Activated T-cell treated with anti-CD3 and anti-CD28 coated beads, Interleukin-2, amount 50 U/mL, for 24 hours (primary cell): ENCODE results near the gene AGR3.

ENCODE experiments used
- DNase-seq: peaks from one replicate; pipeline ENCODE4 v3.0.0-alpha.2; 2020
- H3K27ac Mint-ChIP-seq: 2 replicates; pipeline ENCODE4 v1.8.0; 2020; ENCODE audit warnings: mild to moderate bottlenecking, mixed read lengths
- H3K27me3 Mint-ChIP-seq: 2 replicates; pipeline ENCODE4 v1.8.0; 2020; ENCODE audit warnings: mixed read lengths
- H3K36me3 Mint-ChIP-seq: 2 replicates; pipeline ENCODE4 v1.8.0; 2020; ENCODE audit warnings: low read depth, mixed read lengths
- H3K4me1 Mint-ChIP-seq: 2 replicates; pipeline ENCODE4 v1.8.0; 2020; ENCODE audit warnings: low read depth, mixed read lengths
- H3K4me3 Mint-ChIP-seq: 2 replicates; pipeline ENCODE4 v1.8.0; 2020; ENCODE audit warnings: mild to moderate bottlenecking, moderate library complexity, mixed read lengths
- H3K9me3 Mint-ChIP-seq: 2 replicates; pipeline ENCODE4 v1.8.0; 2020; ENCODE audit warnings: mixed read lengths

The AGR3 gene

DNA sequence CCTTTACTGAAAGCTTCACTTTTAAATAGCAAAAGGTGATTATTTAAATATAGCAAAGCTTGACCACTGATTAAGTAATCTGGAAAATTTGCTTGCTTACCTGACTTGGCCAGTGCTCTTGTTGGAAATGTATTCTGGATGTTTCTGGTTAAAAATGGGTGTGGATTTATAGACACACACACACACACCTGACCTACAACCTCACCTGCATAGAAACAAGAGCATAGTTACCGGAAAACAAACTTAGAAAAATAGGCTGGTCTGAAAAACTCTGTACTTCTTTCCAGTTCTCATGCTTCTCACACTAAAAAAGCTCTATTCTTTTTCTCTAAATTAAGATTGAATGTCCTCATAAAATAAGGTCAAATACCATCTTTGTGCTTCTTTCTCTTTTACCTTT lies at the start of gene AGR3:
Gene AGR3, minus strand, starts transcription at position 140 of the 400 bp plus-strand sequence. CDS start 3,365 bp downstream, outside the sequence.
- H3K36me3 Mint-ChIP-seq, result no peaks in the 10 kb centered on the region
- H3K4me1 Mint-ChIP-seq, result no peaks in the 10 kb centered on the region
- no peak within 1 kb of the TSS for H3K4me3 Mint-ChIP-seq
- no peak within 1 kb of the TSS for H3K27ac Mint-ChIP-seq
- H3K27me3 Mint-ChIP-seq, result peaks cover 3% of the 10 kb centered on the region
- DNase-seq, result no peak
- no peaks in the 10 kb centered on the region for H3K9me3 Mint-ChIP-seq

DNA sequence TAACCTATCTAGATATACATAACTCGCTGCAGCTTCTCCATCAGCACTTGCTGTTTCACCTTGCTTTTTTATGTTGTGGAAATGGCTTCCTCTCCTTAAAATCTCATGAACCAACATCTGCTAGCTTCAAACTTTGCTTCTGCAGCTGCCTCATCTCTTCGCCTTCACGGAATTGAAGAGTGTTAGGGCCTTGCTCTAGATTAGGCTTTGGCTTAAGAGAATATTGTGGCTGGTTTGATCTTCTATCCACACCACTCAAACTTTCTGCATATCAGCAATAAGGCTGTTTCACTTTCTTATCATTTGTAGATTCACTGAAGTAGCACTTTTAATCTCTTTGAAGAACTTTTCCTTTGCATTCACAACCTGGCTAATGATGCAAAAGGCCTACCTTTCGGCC lies 49.2 kb upstream of the AGR3 start:
- DNase-seq, result no peak
- Mint-ChIP-seq H3K27ac (no peak overlapping the region), H3K36me3 (no peaks in the 10 kb centered on the region), H3K4me1 (peaks cover 53% of the 10 kb centered on the region), H3K27me3 (peaks cover 4% of the 10 kb centered on the region), H3K4me3 (no peak overlapping the region), H3K9me3 (no peaks in the 10 kb centered on the region)

DNA sequence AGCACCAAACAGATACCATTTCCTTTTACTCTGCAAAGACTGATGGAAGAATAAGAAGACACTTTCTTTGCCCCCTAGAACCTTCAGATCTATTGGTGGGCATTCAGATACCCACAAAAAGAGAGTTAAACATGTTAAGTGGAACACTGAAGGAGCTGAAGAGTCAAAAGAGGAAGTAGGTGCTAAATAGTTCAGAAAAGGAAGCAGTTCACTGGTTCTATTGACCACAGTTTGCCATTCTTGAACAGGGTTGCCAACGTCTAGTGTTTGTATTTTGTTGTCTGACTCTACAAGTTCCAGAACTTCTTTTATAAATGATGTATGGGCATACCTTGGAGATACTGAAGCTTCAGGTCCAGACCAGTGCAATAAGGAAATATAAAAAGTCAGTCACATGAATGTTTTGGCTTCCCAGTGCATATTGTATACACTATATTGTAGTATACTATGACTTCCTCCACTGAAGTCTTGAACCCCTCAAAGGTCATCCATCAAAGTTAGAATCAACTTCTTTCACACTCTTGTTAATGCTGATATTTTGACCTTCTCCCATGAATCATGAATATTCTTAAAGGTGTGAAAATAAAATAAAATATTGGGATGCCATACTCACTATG lies 47.5 kb upstream of the AGR3 start:
- H3K4me3 Mint-ChIP-seq, result no peak overlapping the region
- H3K27ac Mint-ChIP-seq, result no peak overlapping the region
- no peak for DNase-seq
- H3K4me1 Mint-ChIP-seq, result peaks cover 41% of the 10 kb centered on the region
- peaks cover 4% of the 10 kb centered on the region for H3K27me3 Mint-ChIP-seq
- H3K9me3 Mint-ChIP-seq, result no peaks in the 10 kb centered on the region
- no peaks in the 10 kb centered on the region for H3K36me3 Mint-ChIP-seq

DNA sequence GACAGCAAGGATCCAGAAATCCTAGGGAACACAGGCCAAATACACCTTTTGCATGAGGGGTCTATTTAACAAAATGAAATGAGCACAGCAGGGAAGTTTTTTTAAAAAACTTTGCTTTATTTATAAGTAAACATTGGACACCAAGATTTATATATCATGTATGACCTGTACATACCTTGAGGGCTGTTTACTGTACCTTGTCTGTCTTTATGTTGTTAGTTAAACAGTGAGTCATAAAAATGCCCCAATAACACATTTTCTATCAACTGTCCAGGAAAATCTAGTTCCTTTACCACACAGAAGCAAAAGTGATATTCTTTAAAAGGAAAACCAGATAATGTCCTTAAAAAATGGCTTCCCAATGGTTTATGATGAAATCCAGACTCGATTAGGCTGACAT lies 45.1 kb upstream of the AGR3 start:
- Mint-ChIP-seq H3K9me3 (no peaks in the 10 kb centered on the region), H3K27me3 (peaks cover 4% of the 10 kb centered on the region), H3K36me3 (no peaks in the 10 kb centered on the region), H3K4me3 (no peak overlapping the region), H3K27ac (no peak overlapping the region), H3K4me1 (peaks cover 36% of the 10 kb centered on the region)
- no peak for DNase-seq

DNA sequence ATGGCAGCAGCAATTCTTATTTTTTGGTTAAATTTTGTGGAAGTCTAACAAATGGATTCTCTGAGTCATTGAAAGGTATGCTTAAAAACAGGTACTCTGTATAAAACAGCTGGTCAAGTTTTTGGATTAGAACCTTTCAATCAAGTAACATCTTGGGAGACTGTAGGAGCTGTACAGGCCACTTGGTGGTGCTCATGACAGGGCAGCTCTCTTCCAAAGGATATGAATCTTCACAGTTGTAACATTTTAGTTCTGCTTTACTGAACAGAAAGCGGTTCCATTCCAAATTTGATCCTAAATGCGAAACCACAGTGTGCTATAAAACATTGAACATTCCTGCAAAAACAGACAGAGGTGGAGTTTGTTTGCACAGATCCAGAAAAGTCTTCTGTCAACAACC lies 44.5 kb upstream of the AGR3 start:
- Mint-ChIP-seq H3K27ac (no peak overlapping the region), H3K36me3 (no peaks in the 10 kb centered on the region), H3K9me3 (no peaks in the 10 kb centered on the region), H3K4me3 (no peak overlapping the region), H3K27me3 (peaks cover 4% of the 10 kb centered on the region), H3K4me1 (peaks cover 34% of the 10 kb centered on the region)
- no peak for DNase-seq

DNA sequence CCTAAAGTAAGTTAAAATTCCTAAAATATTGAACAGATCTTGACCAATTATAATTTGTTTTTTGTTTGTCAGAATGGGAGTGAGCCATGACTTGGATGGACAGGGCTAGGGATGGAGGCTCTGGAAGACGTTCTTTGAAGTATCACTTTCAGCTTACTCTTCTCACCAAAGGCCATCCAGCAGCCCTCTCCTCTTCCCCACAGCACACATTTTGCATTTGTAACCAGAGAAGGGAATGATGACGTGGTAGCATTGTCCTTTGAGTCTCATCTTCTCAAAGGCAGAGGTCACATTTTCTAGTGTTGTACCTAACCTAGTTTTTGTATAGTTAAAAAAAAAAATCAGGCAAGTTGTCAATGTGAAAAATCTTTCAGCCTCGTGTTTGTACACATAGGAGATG lies 43.8 kb upstream of the AGR3 start:
- Mint-ChIP-seq H3K4me3 (no peak overlapping the region), H3K9me3 (no peaks in the 10 kb centered on the region), H3K27ac (no peak overlapping the region)

DNA sequence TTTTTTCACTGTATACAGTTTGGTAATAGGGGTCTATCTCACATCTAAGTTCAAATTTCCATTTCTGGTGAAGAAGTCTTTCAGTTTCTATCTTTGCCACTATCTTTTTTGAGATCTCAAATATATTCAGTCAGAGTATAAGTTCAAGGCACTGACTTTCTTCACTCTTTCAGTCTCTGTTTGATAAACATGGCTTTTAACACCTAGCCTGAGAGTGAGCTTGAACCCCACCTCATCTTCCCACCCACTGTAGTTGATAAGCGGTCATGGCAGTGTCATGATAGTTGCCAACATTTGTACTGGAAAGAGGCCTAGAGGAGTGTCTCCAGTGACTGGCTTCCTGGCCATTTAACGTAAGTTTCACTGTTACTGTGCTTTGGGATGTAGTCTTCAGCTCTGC lies 41.2 kb upstream of the AGR3 start:
- Mint-ChIP-seq H3K4me3 (no peak overlapping the region), H3K36me3 (no peaks in the 10 kb centered on the region), H3K27me3 (no peaks in the 10 kb centered on the region), H3K27ac (peak overlapping the region; percentile 45), H3K4me1 (peaks cover 15% of the 10 kb centered on the region), H3K9me3 (no peaks in the 10 kb centered on the region)
- no peak for DNase-seq

More for the DNA sequence above, 43.8 kb upstream of the AGR3 start:
- H3K27me3 Mint-ChIP-seq, result peaks cover 4% of the 10 kb centered on the region
- H3K36me3 Mint-ChIP-seq, result no peaks in the 10 kb centered on the region
- DNase-seq, result no peak
- peaks cover 27% of the 10 kb centered on the region for H3K4me1 Mint-ChIP-seq

DNA sequence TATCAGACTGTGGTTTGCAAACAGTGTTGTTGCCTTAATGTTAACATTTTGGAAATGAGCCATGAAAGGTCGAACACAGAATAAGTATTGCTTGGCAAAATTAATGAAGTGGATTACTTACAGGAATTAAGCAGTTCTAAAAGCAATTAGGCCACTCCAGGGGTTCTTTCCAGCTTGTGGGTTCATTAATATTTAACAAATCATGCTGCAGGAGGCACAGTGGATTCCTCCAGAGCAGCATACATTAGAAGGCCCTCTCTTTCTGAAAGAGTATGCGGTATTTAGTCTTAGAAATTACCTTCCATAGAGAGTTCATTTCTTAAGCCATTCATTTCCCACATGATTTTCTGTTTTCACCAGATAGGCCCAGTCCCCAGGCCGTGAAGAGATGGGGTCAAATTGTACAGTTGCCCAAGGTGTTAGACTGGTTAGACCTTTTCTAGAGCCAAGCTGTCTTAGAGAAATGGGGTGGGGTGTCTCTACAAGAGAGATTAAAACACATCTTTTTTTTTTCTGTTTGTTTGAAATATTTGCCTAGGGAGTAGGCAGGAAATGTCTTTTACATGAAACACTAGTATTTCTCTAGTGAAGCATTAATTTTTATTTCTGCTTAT lies 40.0 kb upstream of the AGR3 start:
- Mint-ChIP-seq H3K4me1 (peaks cover 15% of the 10 kb centered on the region), H3K27me3 (no peaks in the 10 kb centered on the region), H3K9me3 (no peaks in the 10 kb centered on the region), H3K27ac (no peak overlapping the region), H3K4me3 (no peak overlapping the region), H3K36me3 (no peaks in the 10 kb centered on the region)
- DNase-seq, result no peak

DNA sequence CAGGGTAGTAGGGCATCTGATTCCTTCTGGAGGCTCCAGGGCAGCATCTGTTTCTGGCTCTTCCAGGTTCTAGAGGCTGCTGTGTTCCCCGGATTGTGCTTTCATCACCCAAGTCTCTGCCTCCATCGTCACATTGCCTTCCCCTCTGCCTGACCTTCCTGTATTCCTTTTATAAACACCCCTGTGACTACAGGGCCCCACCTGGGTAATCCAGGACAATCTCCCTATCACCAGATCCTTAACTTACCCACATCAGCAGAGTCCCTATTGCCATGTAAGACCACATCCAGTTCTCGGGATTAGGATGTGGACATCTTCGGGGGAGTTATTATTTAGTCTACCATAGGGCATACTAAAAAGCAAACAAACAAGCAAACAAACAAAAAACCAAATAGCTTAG lies 39.4 kb upstream of the AGR3 start:
- no peaks in the 10 kb centered on the region for H3K9me3 Mint-ChIP-seq

DNA sequence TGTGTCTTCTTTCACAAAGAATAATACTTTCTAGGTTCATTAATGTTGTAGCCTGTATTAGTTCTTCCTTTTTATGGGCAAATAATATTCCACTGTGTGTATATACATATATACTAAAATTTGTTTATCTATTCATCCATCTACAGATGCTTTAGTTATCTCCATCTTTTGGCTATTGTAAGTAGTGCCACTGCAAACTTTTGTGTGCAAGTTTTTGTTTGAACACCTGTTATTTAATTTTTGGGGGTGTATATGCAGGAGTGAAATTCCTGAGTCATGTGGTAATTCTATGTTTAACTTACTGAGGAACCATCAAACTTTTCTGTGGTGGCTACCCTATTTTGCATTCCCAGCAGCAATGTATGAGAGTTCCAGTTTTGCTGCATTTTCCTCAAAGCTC lies 37.7 kb upstream of the AGR3 start:
- no peak overlapping the region for H3K27ac Mint-ChIP-seq
- peaks cover 21% of the 10 kb centered on the region for H3K4me1 Mint-ChIP-seq
- no peaks in the 10 kb centered on the region for H3K9me3 Mint-ChIP-seq
- DNase-seq, result no peak
- no peaks in the 10 kb centered on the region for H3K27me3 Mint-ChIP-seq
- no peak overlapping the region for H3K4me3 Mint-ChIP-seq
- H3K36me3 Mint-ChIP-seq, result no peaks in the 10 kb centered on the region

More for the DNA sequence above, 39.4 kb upstream of the AGR3 start:
- Mint-ChIP-seq H3K27me3 (no peaks in the 10 kb centered on the region), H3K4me1 (peaks cover 13% of the 10 kb centered on the region), H3K36me3 (no peaks in the 10 kb centered on the region), H3K27ac (no peak overlapping the region), H3K4me3 (no peak overlapping the region)
- no peak for DNase-seq

DNA sequence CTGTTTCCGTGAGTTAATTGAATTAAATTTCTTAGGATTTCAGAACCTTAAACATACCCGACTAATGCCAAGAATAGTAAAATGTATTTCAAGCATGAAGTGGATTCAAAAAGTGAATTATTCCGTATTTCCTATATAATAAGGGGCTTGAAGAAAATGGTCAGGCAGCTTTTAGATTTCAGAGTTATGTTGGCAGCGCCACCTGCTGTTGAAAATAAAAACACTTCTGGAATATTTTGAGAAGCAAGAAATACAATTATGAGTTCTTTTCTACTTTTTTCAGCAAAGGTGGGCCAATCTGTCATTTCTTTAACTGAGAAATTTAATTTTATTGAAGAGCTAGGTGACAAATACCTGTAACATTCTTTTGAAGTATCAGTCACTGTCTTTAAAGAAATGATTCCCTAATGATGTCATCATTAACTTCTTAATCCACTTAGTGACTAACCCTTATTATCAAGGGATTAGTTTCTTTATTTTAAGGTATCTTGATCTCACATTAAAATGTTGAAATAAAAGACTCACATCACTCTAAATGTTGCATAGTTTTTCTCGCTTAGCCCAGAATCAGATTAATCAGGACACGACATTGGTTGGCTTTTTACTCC lies 36.6 kb upstream of the AGR3 start:
- H3K36me3 Mint-ChIP-seq, result no peaks in the 10 kb centered on the region
- H3K27me3 Mint-ChIP-seq, result no peaks in the 10 kb centered on the region
- no peak overlapping the region for H3K27ac Mint-ChIP-seq
- H3K4me3 Mint-ChIP-seq, result no peak overlapping the region
- no peak for DNase-seq
- peaks cover 18% of the 10 kb centered on the region for H3K4me1 Mint-ChIP-seq
- H3K9me3 Mint-ChIP-seq, result no peaks in the 10 kb centered on the region

DNA sequence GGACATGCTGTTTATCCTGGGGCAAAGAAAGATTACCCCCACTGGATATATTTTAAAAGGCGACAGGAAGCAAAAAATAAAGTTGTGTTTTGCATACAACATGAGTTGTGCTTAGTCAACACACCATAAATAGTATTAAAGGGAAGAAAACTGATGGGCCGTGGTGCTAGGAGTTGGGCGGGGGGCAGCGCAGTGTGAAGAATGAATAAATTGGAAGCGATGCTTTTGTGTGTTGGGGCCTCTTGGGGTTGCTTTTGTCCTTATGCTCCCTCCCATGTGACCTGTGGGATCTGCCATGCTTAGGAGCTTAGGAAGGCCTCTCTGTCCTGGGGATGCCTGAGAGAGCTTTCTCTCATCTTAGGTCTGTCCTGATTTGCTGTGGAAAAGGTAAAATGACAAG lies 35.0 kb upstream of the AGR3 start:
- H3K4me3 Mint-ChIP-seq, result no peak overlapping the region
- no peak for DNase-seq
- no peaks in the 10 kb centered on the region for H3K27me3 Mint-ChIP-seq
- no peaks in the 10 kb centered on the region for H3K36me3 Mint-ChIP-seq
- no peaks in the 10 kb centered on the region for H3K9me3 Mint-ChIP-seq
- peaks cover 10% of the 10 kb centered on the region for H3K4me1 Mint-ChIP-seq
- no peak overlapping the region for H3K27ac Mint-ChIP-seq

DNA sequence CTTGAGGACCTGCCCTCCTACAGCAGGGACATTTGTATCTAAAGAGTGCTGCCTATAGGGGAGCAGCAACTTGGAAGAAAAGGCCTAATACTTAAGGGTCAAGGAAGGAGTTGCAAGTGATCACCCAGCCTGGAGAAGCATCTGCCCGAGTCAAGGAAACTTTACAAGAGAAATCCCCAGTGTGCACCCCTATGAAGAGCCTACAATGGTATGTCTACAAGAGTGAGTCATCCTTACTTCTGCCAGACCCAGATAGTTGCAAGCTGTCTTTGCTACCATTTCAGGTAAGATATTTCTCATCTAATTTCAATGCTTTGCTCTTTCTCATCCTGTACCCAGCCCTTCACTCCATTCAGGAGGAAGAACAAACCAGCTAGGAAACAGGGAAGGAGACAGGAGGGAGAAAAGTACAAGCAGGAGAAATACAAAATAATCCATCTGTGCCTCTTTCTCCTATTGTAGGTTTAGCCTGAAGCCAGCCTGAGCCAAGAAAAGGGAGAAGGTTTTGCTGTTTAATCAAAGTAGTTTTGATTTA lies 34.4 kb upstream of the AGR3 start:
- Mint-ChIP-seq H3K27me3 (no peaks in the 10 kb centered on the region), H3K4me1 (peaks cover 10% of the 10 kb centered on the region), H3K36me3 (no peaks in the 10 kb centered on the region), H3K9me3 (no peaks in the 10 kb centered on the region), H3K4me3 (no peak overlapping the region), H3K27ac (peak overlapping the region; percentile 17)
- no peak for DNase-seq

DNA sequence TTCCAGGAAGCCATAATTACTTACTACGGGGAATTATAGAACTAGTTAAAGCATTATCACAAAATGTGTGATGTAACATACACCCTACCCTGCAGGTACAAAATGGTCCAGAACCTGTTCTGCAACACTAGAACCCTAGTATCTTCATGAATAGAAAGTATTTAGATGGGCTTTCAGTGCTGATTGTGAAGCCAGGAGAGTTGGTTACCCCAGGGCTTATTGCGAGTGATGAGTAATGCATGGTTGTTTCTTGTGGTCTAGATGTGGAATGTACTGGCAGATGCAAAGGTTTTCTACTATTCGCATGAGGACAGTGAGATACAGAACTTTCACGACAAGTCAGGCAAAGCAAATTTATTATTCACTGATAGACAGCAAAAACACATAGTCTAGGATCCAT lies 33.6 kb upstream of the AGR3 start:
- no peak overlapping the region for H3K27ac Mint-ChIP-seq
- H3K27me3 Mint-ChIP-seq, result no peaks in the 10 kb centered on the region
- no peaks in the 10 kb centered on the region for H3K9me3 Mint-ChIP-seq
- no peaks in the 10 kb centered on the region for H3K36me3 Mint-ChIP-seq
- DNase-seq, result no peak
- no peak overlapping the region for H3K4me3 Mint-ChIP-seq
- peaks cover 10% of the 10 kb centered on the region for H3K4me1 Mint-ChIP-seq

DNA sequence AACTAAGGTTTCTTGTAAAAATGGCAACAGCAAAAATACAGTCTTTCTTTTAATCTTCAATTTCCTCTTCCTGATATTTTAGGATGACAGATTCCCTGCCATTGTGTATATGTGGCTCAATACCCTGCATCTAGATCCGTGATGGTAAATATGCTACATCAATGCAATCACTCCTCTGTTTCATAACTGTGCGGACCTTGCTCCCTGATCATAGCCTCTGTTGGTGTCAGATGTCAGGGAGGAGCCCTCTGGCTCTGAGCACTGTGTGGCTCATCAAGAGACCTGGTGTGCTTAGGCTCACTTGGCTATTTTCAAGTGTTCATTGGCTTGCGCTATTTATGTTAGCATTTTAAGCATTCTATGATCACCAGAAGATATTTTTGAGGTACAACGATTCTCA lies 33.0 kb upstream of the AGR3 start:
- Mint-ChIP-seq H3K4me1 (peaks cover 10% of the 10 kb centered on the region), H3K36me3 (no peaks in the 10 kb centered on the region), H3K27ac (no peak overlapping the region), H3K9me3 (no peaks in the 10 kb centered on the region), H3K4me3 (no peak overlapping the region), H3K27me3 (peaks cover under 1% of the 10 kb centered on the region)
- no peak for DNase-seq
